AG10803 (cell line): ENCODE measurements around the gene SPOCD1.
"Not testable (repeated sequence)": the region's sequence is repeated elsewhere in the genome, so short reads cannot be mapped to it uniquely, and the experiment has no call there.

Experiments
- DNase-seq: peaks from one replicate; pipeline ENCODE4 v3.0.0; 2010; ENCODE audit warnings: low read depth
- H3K4me3 ChIP-seq: 2 replicates; pipeline ENCODE4 v1.5.1; 2011; ENCODE audit warnings: mild to moderate bottlenecking, low read length, control low read depth
- CTCF ChIP-seq: conservative IDR thresholded peaks from 2 replicates; pipeline ENCODE4 v1.5.1; 2011; ENCODE audit warnings: mild to moderate bottlenecking, low read length, control low read depth, inconsistent platforms

SPOCD1 gene

DNA sequence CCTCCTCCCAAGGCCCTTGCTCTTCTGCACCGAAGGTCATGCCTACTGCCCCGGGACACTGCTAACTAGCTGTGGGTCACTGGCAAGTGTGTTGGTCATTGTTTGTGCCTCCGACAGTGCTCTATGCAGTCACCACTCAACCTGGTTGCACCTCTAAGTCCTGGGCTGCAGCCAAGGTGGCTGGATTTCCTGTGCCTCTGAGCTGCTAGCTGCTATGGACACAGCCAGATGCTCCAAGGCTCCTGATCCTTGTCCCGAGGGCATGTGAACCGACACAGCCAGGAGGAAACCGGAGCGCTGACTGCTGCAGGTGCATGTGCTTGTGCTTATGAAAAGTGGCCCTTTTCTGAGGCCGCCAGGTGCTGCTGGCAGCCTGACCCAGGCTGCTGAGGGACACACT, 14.7 kb upstream of the SPOCD1 start:
- H3K4me3 ChIP-seq, result no peak overlapping the region
- DNase-seq, result no peak
- TF ChIP-seq CTCF, result no peak

- DNase-seq, result no peak
- TF ChIP-seq CTCF, result no peak
Measured at GRCh38 chr1:31830065-31830464, 14.2 kb upstream of the SPOCD1 start.

DNA sequence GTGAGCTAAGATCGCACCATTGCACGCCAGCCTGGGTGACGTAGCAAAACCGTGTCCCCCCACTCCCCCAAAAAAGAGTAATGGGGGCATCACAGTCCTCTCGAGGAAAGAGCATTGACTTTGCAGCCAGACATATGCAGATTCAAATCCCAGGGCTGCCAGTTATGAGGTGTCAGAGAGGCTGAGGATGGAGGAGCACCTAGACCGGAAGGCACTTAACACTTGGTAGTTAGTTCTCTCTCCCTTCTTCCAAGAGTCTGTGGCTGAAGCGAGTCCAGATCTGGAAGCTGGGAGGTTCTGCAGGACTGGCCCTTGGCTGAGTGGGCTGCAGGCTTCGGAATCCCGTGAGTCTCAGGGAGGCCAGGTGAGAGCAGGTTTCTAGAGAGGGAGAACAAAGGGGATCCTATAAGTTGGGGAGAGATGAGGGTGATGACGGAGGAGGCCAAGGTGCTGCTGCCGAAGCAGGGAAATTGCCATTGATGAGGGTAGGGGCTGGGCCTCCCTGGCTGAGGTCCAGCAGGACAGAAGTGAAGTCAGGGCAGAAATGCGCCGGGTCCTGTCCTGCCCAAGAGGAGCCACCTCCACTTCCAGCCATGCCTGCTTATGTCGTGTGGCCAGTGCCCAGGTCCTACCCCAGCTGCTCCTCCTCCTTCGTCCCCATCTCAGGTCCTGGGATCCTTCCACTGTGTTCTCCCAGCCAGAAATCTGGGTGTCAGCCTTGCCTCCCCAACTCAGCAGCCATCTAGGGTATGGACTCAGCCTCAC, 13.3 kb upstream of the SPOCD1 start:
- H3K4me3 ChIP-seq, result no peak overlapping the region
- TF ChIP-seq CTCF, result no peak
- DNase-seq, result no peak

More at GRCh38 chr1:31830065-31830464, 14.2 kb upstream of the SPOCD1 start:
- H3K4me3 ChIP-seq, result no peak overlapping the region

GRCh38 chr1:31828341-31828740, 12.5 kb upstream of the SPOCD1 start:
- DNase-seq, result no peak
- H3K4me3 ChIP-seq, result no peak overlapping the region
- TF ChIP-seq CTCF, result no peak

- DNase-seq, result no peak
- TF ChIP-seq CTCF, result no peak
- H3K4me3 ChIP-seq, result no peak overlapping the region
Measured at GRCh38 chr1:31823780-31824179, 8.0 kb upstream of the SPOCD1 start.

- TF ChIP-seq CTCF, result no peak
- peak; percentile 75 for DNase-seq
- H3K4me3 ChIP-seq, result no peak overlapping the region
Measured at GRCh38 chr1:31822766-31823165, 6.9 kb upstream of the SPOCD1 start.

- not testable (repeated sequence) for H3K4me3 ChIP-seq, DNase-seq
Measured at GRCh38 chr1:31820196-31820595, 4.4 kb upstream of the SPOCD1 start.
